HG03439 (cell line): ENCODE measurements around the gene SBNO1.
"Not testable (repeated sequence)": the region's sequence is repeated elsewhere in the genome, so short reads cannot be mapped to it uniquely, and the experiment has no call there.

Experiments used
- ATAC-seq: cut with Tn5 transposase; IDR thresholded peaks from one replicate; pipeline ENCODE4 v1.9.1; 2021; ENCODE audit warnings: mild to moderate bottlenecking, moderate library complexity; ENCODE audit not compliant: unreplicated experiment

The SBNO1 gene

DNA sequence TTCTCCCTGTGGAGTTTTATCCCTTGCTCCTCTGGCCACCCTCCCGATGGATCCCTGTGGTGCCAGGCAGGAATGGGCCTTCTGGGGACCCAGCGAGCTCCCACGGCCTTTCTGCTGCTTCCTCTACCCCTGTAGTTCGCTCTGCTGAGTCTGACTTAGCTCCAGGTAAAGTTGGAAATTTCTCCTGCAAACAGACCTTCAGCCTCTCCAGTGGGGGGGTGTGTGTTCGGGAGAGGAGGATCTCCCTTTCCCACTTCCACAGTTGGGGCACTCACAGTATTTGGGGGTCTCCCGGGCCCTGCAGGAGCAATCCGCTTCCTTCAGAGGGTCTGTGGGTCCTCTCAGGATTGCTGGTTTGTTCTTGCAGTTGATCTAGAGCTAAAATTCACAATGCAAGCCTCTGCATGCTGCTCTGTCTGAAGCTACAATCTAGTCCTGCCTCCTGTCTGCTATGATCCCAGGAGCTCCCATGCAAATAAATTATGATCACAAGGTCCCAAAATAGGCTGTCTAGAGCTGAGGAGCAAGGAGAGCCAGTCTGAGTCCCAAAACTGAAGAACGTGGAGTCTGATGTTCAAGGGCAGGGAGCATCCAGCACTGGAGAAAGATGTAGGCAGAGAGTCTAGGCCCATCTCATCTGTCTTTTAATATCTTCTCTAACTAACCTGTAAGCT is 113.1 kb downstream of the SBNO1 start:
- no peak for ATAC-seq

DNA sequence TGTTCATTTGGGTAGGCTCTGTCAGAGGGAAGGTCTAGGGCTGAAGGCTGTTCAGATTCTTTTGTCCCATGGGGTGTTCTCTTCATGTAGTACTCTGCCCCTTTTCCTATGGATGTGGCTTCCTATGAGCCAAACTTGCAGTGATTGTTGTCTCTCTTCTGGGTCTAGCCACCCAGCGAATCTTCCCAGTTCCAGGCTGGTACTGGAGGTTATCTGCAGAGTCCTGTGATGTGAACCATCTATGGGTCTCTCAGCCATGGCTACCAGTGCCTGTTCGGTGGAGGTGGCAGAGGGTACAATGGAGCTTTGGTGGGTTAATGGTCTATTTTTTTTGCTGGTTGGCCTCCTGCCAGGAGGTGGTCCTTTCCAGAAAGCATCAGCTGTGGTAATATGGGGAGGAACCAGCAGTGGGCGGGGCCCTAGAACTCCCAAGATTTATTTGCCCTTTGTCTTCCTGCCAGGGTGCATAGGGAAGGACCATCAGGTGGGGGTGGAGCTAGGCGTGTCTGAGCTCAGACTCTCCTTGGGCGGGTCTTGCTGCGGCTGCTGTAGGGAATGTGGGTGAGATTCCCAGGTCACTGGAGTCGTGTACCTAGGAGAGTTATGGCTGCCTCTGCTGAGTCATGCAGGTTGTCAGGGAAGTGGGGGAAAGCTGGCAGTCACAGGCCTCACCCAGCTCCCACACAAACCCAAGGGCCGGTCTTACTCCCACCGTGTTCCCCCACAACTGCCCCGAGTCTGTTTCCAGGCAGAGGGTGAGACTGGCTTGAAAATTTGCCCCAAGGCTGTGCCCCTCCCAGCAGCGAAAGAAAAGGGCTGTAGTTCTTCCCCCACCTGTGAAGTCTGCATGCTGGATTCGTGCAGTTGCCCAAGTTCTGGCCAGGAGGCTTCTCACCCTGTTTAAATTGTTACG is 113.9 kb downstream of the SBNO1 start:
- ATAC-seq = no peak

DNA sequence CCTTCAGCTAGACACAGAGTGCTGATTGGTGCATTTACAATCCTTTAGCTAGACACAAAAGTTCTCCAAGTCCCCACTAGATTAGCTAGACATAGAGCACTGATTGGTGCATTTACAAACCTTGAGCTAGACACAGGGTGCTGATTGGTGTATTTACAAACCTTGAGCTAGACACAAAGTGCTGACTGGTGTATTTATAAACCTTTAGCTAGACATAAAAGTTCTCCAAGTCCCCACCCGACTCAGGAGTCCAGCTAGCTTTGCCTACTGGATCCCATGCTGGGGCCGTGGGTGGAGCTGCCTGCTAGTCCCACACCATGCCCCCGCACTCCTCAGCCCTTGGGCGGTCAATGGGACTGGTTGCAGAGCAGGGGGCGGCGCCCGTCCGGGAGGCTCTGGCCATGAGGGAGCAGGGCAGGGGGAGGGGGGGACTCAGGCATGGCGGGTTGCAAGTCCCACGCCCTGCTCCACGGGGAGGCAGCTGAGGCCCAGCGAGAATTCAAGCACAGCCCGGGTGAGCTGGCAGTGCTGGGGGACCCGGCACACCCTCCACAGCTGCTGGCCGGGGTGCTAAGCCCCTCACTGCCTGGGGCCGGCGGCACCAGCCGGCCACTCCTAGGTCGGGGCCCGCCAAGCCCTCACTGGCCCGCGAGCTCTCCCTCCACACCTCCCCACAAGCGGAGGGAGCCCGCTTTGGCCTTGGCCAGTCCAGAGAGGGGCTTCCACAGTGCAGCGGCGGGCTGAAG is 115.5 kb downstream of the SBNO1 start:
- not testable (repeated sequence) for ATAC-seq

DNA sequence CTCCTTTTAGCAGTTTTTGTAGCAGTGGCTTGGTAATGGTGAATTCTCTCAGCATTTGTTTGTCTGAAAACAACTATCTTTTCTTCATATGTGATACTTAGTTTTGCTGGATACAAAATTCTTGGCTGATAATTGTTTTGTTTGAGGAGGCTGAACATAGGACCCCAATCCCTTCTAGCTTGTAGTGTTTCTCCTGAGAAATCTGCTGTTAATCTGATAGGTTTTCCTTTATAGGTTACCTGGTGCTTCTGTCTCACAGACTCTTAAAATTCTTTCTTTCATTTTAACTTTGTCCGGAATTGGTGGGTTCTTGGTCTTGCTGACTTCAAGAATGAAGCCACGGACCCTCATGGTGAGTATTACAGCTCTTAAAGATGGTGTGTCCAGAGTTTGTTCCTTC is 116.5 kb downstream of the SBNO1 start:
- not testable (repeated sequence) for ATAC-seq

DNA sequence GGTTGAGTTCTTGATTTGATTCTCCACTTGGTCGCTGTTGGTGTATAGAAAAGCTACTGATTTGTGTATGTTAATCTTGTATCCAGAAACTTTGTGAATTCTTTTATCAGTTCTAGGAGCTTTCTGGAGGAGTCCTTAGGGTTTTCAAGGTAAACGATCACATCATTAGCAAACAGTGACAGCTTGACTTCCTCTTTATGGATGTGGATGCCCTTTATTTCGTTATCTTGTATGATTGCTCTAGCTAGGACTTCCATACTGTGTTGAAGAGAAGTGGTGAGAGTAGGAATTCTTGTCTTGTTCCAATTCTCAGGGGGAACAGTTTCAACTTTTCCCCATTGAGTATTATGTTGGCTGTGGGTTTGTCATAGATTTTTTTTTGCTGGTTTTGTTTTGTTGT is 119.0 kb downstream of the SBNO1 start:
- ATAC-seq = no peak

DNA sequence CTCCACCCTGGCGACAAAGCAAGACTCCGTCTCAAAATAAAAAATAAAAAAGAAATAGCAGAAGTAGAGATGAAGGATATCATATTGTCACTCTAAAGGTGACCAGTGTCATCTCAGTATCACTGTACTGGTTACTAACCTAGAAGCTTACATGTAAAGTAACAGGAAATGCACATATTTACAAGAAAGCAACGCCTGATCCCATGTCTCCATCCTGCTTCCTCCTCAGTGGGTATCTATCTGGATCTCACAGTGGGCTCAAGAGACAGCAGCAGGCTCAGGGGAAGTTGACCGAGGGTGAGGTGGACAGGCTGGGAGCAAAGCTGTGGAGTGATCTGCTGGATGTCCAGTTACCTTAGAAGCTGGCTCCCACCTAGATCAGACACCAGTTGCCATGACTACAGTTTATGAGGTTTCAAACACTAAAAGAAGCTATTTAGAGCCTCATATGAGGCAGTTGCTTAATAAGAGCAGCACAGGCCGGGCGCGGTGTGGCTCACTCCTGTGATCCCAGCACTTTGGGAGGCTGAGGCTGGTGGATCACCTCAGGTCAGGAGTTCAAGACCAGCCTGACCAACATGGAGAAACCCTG is 120.9 kb downstream of the SBNO1 start:
- ATAC-seq = no peak

DNA sequence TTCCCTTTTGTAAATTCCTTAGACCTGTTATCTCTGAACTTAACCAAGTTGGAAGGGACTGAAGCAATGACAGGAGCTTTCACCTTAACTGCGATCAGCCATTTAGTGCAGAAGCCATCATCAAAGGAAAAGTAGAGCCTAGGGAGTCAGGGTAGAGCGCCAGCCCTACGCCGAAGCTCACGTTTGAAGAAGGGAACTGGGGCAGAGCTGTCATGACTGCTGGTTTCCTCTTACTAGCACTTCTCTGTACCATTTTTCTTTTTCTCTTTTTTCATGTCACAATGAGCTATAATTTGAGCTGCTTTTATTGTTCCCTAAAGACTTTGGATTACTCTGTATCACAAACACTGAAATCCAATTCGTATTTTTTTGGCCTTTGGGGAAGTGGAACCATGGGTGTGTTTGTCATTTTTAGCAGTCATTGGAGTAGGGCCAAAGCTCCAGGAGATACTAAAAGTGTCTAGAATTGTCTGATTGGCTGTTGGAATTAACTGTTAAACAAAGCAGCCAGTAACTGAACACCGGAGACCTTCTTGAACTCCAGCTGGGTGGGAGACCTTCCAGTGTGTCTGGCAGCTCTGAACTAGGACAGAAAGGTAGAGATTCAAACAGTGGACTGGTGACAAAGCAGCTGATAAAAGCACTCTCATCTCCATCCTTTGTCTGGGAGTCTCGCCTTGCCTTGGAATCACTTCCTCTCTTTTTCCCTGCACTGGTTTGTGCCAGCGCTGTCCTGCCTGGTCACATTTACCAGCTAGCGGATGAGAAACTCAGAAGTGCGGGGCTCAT is 122.3 kb downstream of the SBNO1 start:
- no peak for ATAC-seq
